SU-DHL-6 (cell line): ENCODE data around the gene PSORS1C1.
"Not testable (repeated sequence)": the region's sequence is repeated elsewhere in the genome, so short reads cannot be mapped to it uniquely, and the experiment has no call there.

ENCODE experiments used
- CTCF ChIP-seq: fragments of 200-600 bp; sonication (generic); IDR thresholded peaks from one replicate; pipeline ENCODE4 v1.5.1; 2017; ENCODE audit warnings: antibody characterized with exemption, mild to moderate bottlenecking, low read length, moderate library complexity; ENCODE audit not compliant: insufficient read depth, poor library complexity, severe bottlenecking
- EZH2phosphoT487 ChIP-seq: fragments of 200-600 bp; sonication (generic), shearing (Covaris generic); conservative IDR thresholded peaks from 2 replicates; pipeline ENCODE4 v1.6.1; 2018; ENCODE audit warnings: mild to moderate bottlenecking, antibody characterized with exemption, low read length, moderate library complexity, mixed read lengths

- TF ChIP-seq CTCF, EZH2phosphoT487: not testable (repeated sequence)
Measured at GRCh38 chr6:31185695-31186051, 71.1 kb downstream of the PSORS1C1 start.
